CD4-positive, CD25-positive, alpha-beta regulatory T cell (primary cell): ENCODE results near the gene BCL2A1. TPM values are rescaled to one million over a fixed set of nuclear protein-coding genes. Genes with fewer than 3 reads are reported as not detected.
A peak's percentile ranks its signal among the peaks of the same experiment; 100 is the strongest.
"Not testable (repeated sequence)": the region's sequence is repeated elsewhere in the genome, so short reads cannot be mapped to it uniquely, and the experiment has no call there.

Experiments
- ATAC-seq, 2 donors: fragments of 150-1000 bp; cut with Tn5 transposase; one replicate each; pipeline ENCODE4 v1.10.0; 2021; ENCODE audit warnings: low read depth in 2 of 2, moderate number of reproducible peaks in 2 of 2, moderate library complexity in 1 of 2
- DNase-seq, 3 donors: peaks; one replicate each; pipeline versions ENCODE4 v3.0.0 to v3.0.0-alpha.2; 2012 to 2022; ENCODE audit warnings: mixed read lengths in 1 of 3
- H3K27ac ChIP-seq: one replicate; pipeline ENCODE4 v1.7.0; 2013; ENCODE audit warnings: mild to moderate bottlenecking, low read length; ENCODE audit not compliant: insufficient read depth, poor library complexity, severe bottlenecking
- H3K27me3 ChIP-seq: one replicate; pipeline ENCODE4 v1.7.0; 2013; ENCODE audit warnings: low read length; ENCODE audit not compliant: control insufficient read depth, insufficient read depth
- H3K36me3 ChIP-seq: one replicate; pipeline ENCODE4 v1.7.0; 2013; ENCODE audit warnings: mild to moderate bottlenecking, low read length, moderate library complexity; ENCODE audit not compliant: control insufficient read depth, insufficient read depth
- H3K4me1 ChIP-seq: 2 replicates; pipeline ENCODE4 v1.7.0; 2013; ENCODE audit warnings: mild to moderate bottlenecking, low read length; ENCODE audit not compliant: insufficient read depth, control insufficient read depth, poor library complexity, severe bottlenecking
- H3K4me3 ChIP-seq: one replicate; pipeline ENCODE4 v1.7.0; 2013; ENCODE audit warnings: low read depth, mild to moderate bottlenecking, low read length, moderate library complexity
- H3K9me3 ChIP-seq, 2 experiments: 1 replicate in 1 of 2; 2 replicates in 1 of 2; pipeline ENCODE4 v1.7.0; 2013; ENCODE audit warnings: low read length in 2 of 2, mild to moderate bottlenecking in 1 of 2, moderate library complexity in 1 of 2; ENCODE audit not compliant: control insufficient read depth in 2 of 2
- H3K27ac Mint-ChIP-seq, 3 donors: one replicate each; pipeline ENCODE4 v1.8.0; 2020 to 2022; ENCODE audit warnings: mild to moderate bottlenecking in 3 of 3, mixed read lengths in 3 of 3, moderate library complexity in 2 of 3
- H3K27me3 Mint-ChIP-seq: one replicate; pipeline ENCODE4 v1.8.0; 2022; ENCODE audit warnings: mild to moderate bottlenecking, mixed read lengths
- H3K36me3 Mint-ChIP-seq: one replicate; pipeline ENCODE4 v1.8.0; 2020; ENCODE audit warnings: mixed read lengths
- H3K4me1 Mint-ChIP-seq, 4 donors: one replicate each; pipeline ENCODE4 v1.8.0; 2020 to 2022; ENCODE audit warnings: mixed read lengths in 4 of 4, mild to moderate bottlenecking in 1 of 4
- H3K4me3 Mint-ChIP-seq, 4 donors: one replicate each; pipeline ENCODE4 v1.8.0; 2020 to 2022; ENCODE audit warnings: mild to moderate bottlenecking in 4 of 4, mixed read lengths in 4 of 4, moderate library complexity in 3 of 4
- H3K9me3 Mint-ChIP-seq, 7 donors: one replicate each; pipeline ENCODE4 v1.8.0; 2020 to 2022; ENCODE audit warnings: mixed read lengths in 7 of 7, mild to moderate bottlenecking in 3 of 7, moderate library complexity in 2 of 7
- polyA plus RNA-seq, 4 donors: library from polyadenylated mRNA; unstranded; fragments of 300-500 nt; fragmentation: Illumina TruSeq; gene quantifications; one replicate each; pipeline ENCODE4 v1.2.3, GENCODE V29; 2021
- total RNA-seq: library from RNA; stranded (reverse); gene quantifications from one replicate; pipeline ENCODE4 v1.2.3, GENCODE V29; 2022

The BCL2A1 gene
- total and polyA plus RNA-seq, 5 donors from 2014 or later = 12.3 to 25.4 (median 14.9) TPM

DNA sequence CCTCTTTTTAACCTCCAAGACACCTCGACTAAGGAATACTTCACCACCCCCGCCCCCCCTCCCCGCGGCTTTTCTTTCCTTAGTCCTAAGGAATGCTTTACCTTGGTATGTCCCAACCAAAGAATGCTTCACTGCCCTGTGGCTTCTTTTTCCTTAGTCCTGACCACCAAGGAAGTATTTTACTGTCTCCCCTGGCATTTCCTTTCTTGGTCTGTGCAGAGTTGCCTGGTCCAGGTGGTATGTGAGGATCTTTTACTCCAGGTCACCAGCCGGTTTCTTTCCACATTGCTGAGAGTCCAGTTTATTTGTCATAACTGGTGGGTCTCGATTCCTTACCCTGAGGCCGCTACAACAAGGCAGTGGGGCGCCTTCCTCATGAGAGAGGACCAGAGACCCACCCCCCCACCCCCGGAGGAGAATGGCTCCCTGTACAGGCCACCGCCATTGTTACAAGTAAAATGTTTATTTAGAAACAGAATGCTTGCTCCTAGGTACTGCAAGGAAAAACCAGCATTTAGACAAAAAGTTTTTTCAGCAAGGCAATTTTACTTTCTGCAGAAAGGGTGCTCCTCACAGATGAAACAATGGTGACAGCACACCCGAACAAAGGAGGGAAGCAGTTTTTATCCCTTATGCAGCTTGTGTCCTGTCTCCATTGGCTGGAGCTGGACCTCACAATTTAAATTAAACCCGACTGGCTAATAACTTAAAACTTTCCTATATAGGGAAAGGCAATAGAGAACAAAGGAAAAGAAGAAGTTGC is 51.1 kb downstream of the BCL2A1 start:
- peaks cover 18% of the 10 kb centered on the region for H3K4me1 ChIP-seq
- Mint-ChIP-seq H3K4me3 (peak overlapping the region in 2 of 4 donors; percentile 57 to 95), H3K4me1 (peaks cover 5 to 31% (median 17%) of the 10 kb centered on the region in 4 donors), H3K36me3 (peaks cover 22% of the 10 kb centered on the region), H3K9me3 (peaks cover 4 to 69% (median 37%) of the 10 kb centered on the region in 7 donors), H3K27me3 (peaks cover 7% of the 10 kb centered on the region), H3K27ac (no peak overlapping the region)
- peaks cover 21% of the 10 kb centered on the region for H3K36me3 ChIP-seq
- no peaks in the 10 kb centered on the region for H3K27me3 ChIP-seq
- H3K9me3 ChIP-seq = peaks cover 49 to 71% of the 10 kb centered on the region in 2 experiments
- H3K27ac ChIP-seq = no peak overlapping the region
- DNase-seq (no peak), ATAC-seq (no peak)
- H3K4me3 ChIP-seq = no peak overlapping the region

DNA sequence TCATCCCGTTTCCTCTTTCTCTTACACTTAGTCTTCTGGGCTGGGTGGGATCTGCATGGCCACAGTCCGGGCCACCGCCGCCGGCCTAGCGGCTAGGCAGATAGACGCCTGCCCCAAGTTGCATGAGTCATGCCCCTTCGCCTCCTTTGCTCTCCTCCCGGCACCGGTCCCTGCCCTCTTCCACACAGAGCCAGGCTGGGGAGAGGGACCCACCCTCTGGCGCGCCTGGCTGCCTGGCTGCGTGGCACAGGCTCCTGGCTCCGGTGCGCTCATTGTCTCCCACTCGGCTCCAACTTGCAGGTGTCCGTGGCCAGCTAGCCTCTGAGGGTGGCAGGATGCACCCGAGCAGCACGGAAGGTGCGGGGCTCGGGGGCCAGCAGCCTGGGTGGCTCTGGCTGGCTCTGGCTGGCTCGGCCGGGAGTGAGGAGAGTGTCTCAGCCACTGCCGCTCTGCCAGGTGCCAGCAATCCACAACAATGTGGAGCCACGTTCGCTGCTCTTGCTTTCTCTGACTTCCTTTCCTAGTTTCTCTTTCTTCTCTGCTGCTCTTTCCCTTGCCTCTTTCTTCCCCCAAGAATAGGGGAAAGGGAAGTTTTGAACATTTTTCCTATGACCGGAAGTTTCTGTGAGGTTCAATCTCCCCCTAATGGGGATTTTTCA is 51.8 kb downstream of the BCL2A1 start:
- DNase-seq = no peak
- H3K36me3 ChIP-seq = peaks cover 21% of the 10 kb centered on the region
- H3K9me3 Mint-ChIP-seq = peaks cover 4 to 75% (median 41%) of the 10 kb centered on the region in 7 donors
- H3K27me3 ChIP-seq = no peaks in the 10 kb centered on the region
- peaks cover 26% of the 10 kb centered on the region for H3K36me3 Mint-ChIP-seq
- H3K9me3 ChIP-seq = peaks cover 56 to 78% of the 10 kb centered on the region in 2 experiments
- no peak overlapping the region for H3K27ac ChIP-seq
- H3K4me1 Mint-ChIP-seq = peaks cover 5 to 27% (median 17%) of the 10 kb centered on the region in 4 donors
- H3K4me3 Mint-ChIP-seq = peak overlapping the region in 1 of 4 donors; percentile 74
- H3K27ac Mint-ChIP-seq = no peak overlapping the region
- H3K4me1 ChIP-seq = peaks cover 16% of the 10 kb centered on the region
- no peak for ATAC-seq
- H3K4me3 ChIP-seq = no peak overlapping the region
- peaks cover 7% of the 10 kb centered on the region for H3K27me3 Mint-ChIP-seq

DNA sequence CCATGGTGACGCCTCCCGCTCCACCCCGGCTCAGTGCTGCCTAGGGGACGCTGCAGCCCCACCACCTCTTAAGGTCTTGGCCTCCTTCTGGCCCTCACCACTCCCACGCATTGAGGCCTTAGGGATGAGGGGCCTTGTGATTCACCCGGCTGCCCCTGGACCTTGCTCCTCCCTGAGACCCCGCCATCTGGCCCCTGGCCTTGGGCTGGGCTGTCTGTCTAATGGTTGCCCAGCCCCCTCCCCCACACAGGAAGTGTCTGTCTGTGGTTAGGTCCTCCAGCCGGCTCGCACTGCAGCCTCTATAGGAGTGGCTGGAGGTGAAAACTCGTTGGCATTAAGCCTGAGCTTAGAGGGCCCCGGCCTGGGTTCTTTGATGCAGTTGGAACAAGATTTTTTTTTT is 52.7 kb downstream of the BCL2A1 start:
- Mint-ChIP-seq H3K27me3 (no peaks in the 10 kb centered on the region), H3K9me3 (peaks cover 4 to 80% (median 41%) of the 10 kb centered on the region in 7 donors), H3K4me1 (peaks cover 5 to 19% (median 11%) of the 10 kb centered on the region in 4 donors), H3K27ac (no peak overlapping the region), H3K36me3 (peaks cover 26% of the 10 kb centered on the region), H3K4me3 (no peak overlapping the region)
- DNase-seq (no peak), ATAC-seq (no peak)
- Histone ChIP-seq H3K27me3 (no peaks in the 10 kb centered on the region), H3K27ac (no peak overlapping the region), H3K4me1 (peaks cover 11% of the 10 kb centered on the region), H3K36me3 (peaks cover 21% of the 10 kb centered on the region), H3K9me3 (peaks cover 65 to 86% of the 10 kb centered on the region in 2 experiments), H3K4me3 (no peak overlapping the region)

DNA sequence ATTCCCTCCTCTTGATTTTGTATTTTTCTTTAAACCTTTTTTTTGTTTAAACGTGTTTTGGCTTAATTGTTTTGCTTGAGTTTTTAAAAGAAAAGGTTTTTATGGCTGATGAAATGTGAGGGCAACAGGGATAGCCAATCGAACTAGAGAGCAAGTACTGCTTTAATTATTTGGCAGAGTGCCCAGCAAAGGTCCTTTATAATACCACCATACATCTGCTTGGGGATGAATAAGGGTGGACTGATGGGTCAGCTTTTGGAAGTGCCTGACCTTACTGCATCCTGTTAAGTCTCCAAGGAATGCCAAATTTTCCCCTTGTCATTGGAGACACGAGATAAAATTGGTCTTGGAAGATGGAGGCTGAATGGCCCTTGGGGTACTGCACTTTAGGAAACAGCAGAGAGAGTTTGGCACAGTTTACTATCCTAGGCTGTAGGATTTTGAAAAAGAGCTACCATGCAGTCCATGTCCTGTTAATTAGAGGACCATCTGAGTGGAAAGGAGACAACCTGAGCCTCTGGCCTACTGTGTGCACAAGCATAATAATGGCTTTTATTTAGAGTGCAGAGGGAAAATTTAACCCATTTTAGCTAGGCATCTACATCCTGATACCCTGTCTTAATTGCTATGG is 54.4 kb downstream of the BCL2A1 start:
- H3K27ac Mint-ChIP-seq = no peak overlapping the region

DNA sequence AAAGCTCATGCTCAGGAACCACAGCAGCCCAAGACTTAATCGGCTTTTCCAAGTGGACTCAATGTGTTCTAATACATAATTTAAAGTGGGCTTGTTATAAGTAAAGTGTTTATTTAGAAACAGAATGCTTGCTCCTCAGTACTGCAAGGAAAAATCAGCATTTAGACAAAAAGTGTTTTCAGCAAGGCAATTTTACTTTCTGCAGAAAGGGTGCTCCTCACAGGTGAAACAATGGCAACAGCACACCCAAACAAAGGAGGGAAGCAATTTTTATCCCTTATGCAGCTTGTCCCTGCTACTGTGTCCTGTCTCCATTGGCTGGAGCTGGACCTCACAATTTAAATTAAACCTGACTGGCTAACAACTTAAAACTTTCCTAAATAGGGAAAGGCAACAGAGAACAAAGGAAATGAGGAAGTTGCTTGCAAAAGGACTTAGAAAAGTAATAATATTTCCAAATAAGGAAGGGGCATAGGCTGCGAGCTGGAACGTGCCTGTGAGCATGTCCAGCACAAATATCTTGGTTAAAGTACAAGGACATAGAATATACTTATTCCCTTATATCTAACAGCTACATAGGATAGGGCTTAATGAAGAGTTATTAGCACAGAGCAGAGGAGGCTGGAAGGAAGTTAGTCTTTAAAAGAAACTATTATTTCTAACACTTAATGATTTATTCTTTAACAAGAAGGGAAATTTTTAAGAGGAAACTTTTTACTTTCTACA is 55.1 kb downstream of the BCL2A1 start:
- Mint-ChIP-seq H3K9me3 (peaks cover 0 to 67% (median 26%) of the 10 kb centered on the region in 7 donors), H3K4me3 (peak overlapping the region in 1 of 4 donors; percentile 21), H3K36me3 (peaks cover 17% of the 10 kb centered on the region)
- H3K27me3 Mint-ChIP-seq, H3K4me1 Mint-ChIP-seq, H3K4me3 ChIP-seq, H3K27ac ChIP-seq, H3K4me1 ChIP-seq, H3K27ac Mint-ChIP-seq, ATAC-seq, DNase-seq, H3K27me3 ChIP-seq: not testable (repeated sequence)
- Histone ChIP-seq H3K9me3 (peaks cover 61 to 81% of the 10 kb centered on the region in 2 experiments), H3K36me3 (peaks cover 14% of the 10 kb centered on the region)

More for the DNA sequence above, 54.4 kb downstream of the BCL2A1 start:
- Mint-ChIP-seq H3K27me3 (no peaks in the 10 kb centered on the region), H3K9me3 (peaks cover 4 to 72% (median 30%) of the 10 kb centered on the region in 7 donors), H3K36me3 (peaks cover 22% of the 10 kb centered on the region), H3K4me3 (peak overlapping the region in 1 of 4 donors; percentile 25), H3K4me1 (peaks cover 2 to 4% (median 3%) of the 10 kb centered on the region in 4 donors)
- Histone ChIP-seq H3K27me3 (no peaks in the 10 kb centered on the region), H3K4me1 (no peaks in the 10 kb centered on the region), H3K27ac (no peak overlapping the region), H3K9me3 (peaks cover 65 to 87% of the 10 kb centered on the region in 2 experiments), H3K36me3 (peaks cover 19% of the 10 kb centered on the region), H3K4me3 (no peak overlapping the region)
- DNase-seq (no peak), ATAC-seq (no peak)

DNA sequence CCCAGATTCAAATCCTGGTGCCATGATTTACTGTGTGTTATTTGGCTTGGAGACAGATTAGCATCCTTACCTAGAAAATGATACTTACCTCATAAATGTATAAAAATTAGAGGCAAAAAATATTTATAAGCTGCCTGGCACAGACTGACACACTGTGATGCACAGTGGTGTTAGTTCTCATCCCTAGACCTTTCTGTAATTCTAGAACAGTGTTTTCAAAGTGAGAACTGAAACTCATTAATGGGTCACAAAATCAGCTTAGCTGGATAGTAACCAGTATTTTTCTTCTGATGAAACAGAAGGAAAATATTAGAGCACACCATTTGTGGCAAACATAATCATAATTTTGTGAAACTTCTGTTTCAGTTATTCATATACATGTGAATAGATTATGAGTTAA is 56.3 kb downstream of the BCL2A1 start:
- peaks cover 54 to 70% of the 10 kb centered on the region in 2 experiments for H3K9me3 ChIP-seq
- no peak overlapping the region for H3K4me3 Mint-ChIP-seq
- DNase-seq (no peak), ATAC-seq (no peak)
- no peak overlapping the region for H3K27ac ChIP-seq
- H3K27me3 ChIP-seq = no peaks in the 10 kb centered on the region
- H3K4me1 Mint-ChIP-seq = peaks cover 2 to 10% (median 8%) of the 10 kb centered on the region in 4 donors
- H3K4me3 ChIP-seq = no peak overlapping the region
- no peak overlapping the region for H3K27ac Mint-ChIP-seq
- no peaks in the 10 kb centered on the region for H3K27me3 Mint-ChIP-seq
- H3K4me1 ChIP-seq = no peaks in the 10 kb centered on the region
- H3K36me3 ChIP-seq = peaks cover 3% of the 10 kb centered on the region
- H3K9me3 Mint-ChIP-seq = peaks cover 3 to 61% (median 22%) of the 10 kb centered on the region in 7 donors
- peaks cover 19% of the 10 kb centered on the region for H3K36me3 Mint-ChIP-seq
